ENCODE measurements around the gene RGL3. TPM values are rescaled to one million over a fixed set of nuclear protein-coding genes. Genes with fewer than 3 reads are reported as not detected.

RGL3 gene
- total RNA-seq, 2 experiments from 2014 or later = not detected

DNA sequence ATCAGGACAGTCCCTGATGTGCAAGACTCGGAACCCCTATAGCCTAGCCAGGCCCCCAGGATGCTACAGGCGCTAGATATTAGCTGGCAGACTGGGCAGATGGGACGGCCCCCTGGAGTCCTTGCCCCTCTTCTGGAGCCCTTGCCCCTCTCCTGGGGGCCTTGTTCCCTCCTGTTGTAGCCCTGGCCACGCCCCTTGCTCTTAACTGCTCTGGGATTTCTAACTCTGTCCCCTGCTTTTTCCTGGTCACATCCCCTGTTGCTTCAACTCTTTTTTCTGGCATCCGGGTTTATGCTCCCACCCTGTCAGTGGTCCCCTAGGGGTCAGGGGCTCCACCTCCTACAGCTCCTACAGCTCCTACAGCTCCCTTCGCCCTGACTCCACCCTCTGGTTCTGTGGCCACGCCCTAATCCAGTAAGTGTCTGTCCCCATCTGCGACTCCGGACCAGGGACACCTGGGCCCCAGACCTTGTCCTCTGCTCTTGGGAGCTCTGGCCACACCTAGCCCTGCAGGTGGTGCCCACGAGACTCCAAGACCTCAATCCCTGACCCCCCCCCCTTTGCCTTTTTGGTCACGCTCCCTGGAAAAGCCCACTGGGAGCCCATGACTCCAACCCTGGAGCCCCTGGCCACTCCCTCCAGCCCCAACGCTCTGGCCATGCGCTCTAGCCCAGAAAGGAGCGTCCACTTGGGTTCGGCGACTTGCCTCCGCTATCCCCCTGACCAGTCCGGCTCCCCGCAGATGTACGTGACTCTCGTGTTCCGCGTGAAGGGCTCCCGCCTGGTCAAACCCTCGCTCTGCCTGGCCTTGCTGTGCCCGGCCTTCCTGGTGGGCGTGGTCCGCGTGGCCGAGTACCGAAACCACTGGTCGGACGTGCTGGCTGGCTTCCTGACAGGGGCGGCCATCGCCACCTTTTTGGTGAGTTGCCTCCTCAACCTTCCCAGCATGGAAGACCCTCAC lies 57.1 kb downstream of the RGL3 start:
- ChIA-PET POLR2A (interaction anchor here (1.7 kb wide), 1 partner anchor 12 kb away, joined by 5 read pairs; the partner anchor contains the start of gene SWSAP1), CTCF (no interaction called here)
- DNase-seq = no peak
- peaks cover under 1% of the 10 kb centered on the region for H3K36me3 Mint-ChIP-seq (ENCODE audit: low read depth)
- H3K9me3 Mint-ChIP-seq = no peaks in the 10 kb centered on the region
- H3K27me3 Mint-ChIP-seq = no peaks in the 10 kb centered on the region
- no peak for ATAC-seq
- TF ChIP-seq, protein P1, sequence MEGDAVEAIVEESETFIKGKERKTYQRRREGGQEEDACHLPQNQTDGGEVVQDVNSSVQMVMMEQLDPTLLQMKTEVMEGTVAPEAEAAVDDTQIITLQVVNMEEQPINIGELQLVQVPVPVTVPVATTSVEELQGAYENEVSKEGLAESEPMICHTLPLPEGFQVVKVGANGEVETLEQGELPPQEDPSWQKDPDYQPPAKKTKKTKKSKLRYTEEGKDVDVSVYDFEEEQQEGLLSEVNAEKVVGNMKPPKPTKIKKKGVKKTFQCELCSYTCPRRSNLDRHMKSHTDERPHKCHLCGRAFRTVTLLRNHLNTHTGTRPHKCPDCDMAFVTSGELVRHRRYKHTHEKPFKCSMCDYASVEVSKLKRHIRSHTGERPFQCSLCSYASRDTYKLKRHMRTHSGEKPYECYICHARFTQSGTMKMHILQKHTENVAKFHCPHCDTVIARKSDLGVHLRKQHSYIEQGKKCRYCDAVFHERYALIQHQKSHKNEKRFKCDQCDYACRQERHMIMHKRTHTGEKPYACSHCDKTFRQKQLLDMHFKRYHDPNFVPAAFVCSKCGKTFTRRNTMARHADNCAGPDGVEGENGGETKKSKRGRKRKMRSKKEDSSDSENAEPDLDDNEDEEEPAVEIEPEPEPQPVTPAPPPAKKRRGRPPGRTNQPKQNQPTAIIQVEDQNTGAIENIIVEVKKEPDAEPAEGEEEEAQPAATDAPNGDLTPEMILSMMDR (IDR thresholded peaks at IDR 0.05) = no peak
- no peak overlapping the region for H3K27ac Mint-ChIP-seq
- intact Hi-C loops (cut with micrococcal nuclease) = no loop called here
- no peak overlapping the region for H3K4me3 Mint-ChIP-seq
- H3K4me1 Mint-ChIP-seq (ENCODE audit: low read depth) = no peaks in the 10 kb centered on the region

- Mint-ChIP-seq H3K27me3 (peaks cover 4% of the 10 kb centered on the region), H3K27ac (no peak overlapping the region), H3K9me3 (no peaks in the 10 kb centered on the region), H3K36me3 (ENCODE audit: low read depth) (no peaks in the 10 kb centered on the region), H3K4me1 (ENCODE audit: low read depth) (peaks cover 2% of the 10 kb centered on the region), H3K4me3 (no peak overlapping the region)
- TF ChIP-seq, protein P1 (IDR thresholded peaks at IDR 0.05) = no peak
- ATAC-seq (no peak), DNase-seq (no peak)
- intact Hi-C loops (cut with micrococcal nuclease) = no loop called here
- POLR2A ChIA-PET = interaction anchor here (1.7 kb wide), 1 partner anchor 13 kb away, joined by 5 read pairs; the partner anchor contains the start of gene SWSAP1
- CTCF ChIA-PET = no interaction called here
Measured at GRCh38 chr19:11361037-11361770, 57.9 kb downstream of the RGL3 start.

DNA sequence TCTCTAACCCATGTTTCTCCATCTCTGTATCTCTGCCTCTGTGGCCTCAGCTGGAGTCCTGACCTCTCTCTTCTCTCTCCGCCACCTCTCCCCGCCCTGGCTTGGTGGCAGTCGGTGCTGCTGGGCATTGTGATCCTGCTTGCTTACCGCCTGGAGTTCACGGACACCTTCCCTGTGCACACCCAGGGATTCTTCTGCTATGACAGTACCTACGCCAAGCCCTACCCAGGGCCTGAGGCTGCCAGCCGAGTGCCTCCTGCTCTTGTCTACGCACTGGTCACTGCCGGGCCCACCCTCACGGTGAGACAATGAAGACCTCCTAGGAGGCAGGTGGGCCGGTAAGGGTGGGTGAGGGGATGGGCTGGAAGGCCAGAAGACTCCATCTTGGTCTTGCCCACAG lies 59.7 kb downstream of the RGL3 start:
- no peak for DNase-seq
- H3K36me3 Mint-ChIP-seq (ENCODE audit: low read depth) = no peaks in the 10 kb centered on the region
- H3K27ac Mint-ChIP-seq = no peak overlapping the region
- TF ChIP-seq, protein P1 (IDR thresholded peaks at IDR 0.05) = no peak
- peaks cover 8% of the 10 kb centered on the region for H3K4me1 Mint-ChIP-seq (ENCODE audit: low read depth)
- no peak for ATAC-seq
- intact Hi-C loops (cut with micrococcal nuclease) = no loop called here
- peaks cover 10% of the 10 kb centered on the region for H3K27me3 Mint-ChIP-seq
- ChIA-PET POLR2A (no interaction called here), CTCF (no interaction called here)
- no peaks in the 10 kb centered on the region for H3K9me3 Mint-ChIP-seq
- H3K4me3 Mint-ChIP-seq = no peak overlapping the region

DNA sequence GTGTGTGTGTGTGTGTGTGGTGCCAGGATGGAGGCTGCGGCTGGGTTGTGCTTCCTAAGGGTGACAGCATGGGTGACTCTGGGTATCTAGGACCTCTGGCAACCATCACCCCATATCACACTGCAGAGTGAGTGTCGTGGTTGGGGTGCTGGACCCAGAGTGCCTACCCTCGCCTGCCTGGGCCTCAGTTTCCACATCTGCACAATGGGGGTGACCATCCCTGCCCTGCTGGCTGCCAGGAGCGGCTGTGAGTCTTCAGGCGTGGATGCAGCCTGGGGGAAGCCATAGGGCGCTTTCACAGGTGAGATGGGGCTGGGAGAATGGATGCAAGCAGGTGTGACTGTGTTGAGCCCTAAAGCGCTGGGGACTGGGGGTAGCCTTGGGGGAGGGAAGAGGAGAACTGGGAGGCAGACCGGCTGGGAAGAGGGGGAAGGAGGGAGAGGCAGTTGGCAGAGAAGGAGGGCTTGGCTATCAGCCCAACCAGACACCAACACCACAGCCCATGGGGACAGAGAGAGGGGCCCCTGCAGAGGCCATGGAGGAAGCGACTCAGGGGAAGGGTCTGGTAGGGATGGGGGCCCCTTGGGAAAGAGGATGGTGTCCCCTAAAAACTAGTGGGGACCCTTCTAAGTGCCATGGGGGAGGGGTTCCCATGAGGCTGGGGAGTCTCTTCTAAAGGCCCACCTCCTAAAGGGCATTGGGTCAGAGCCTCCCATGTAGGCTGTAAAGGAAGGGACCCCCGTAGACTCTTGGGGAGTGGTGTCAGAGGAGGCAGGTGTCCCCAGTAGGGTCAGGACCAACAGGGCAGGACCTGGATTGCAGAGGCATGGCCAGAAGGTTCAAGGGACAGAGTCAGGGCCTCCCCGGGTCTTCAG lies 62.2 kb downstream of the RGL3 start:
- no peak overlapping the region for H3K4me3 Mint-ChIP-seq
- TF ChIP-seq, protein P1 (IDR thresholded peaks at IDR 0.05) = no peak
- ATAC-seq (no peak), DNase-seq (no peak)
- peaks cover 8% of the 10 kb centered on the region for H3K4me1 Mint-ChIP-seq (ENCODE audit: low read depth)
- H3K36me3 Mint-ChIP-seq (ENCODE audit: low read depth) = no peaks in the 10 kb centered on the region
- no peak overlapping the region for H3K27ac Mint-ChIP-seq
- ChIA-PET CTCF (no interaction called here), POLR2A (no interaction called here)
- no peaks in the 10 kb centered on the region for H3K9me3 Mint-ChIP-seq
- intact Hi-C loops (cut with micrococcal nuclease) = no loop called here
- peaks cover 10% of the 10 kb centered on the region for H3K27me3 Mint-ChIP-seq

All from activated CD8-positive, alpha-beta T cell treated with anti-CD3 and anti-CD28 coated beads for 36 hours (primary cell).